Esophagus squamous epithelium (tissue), 4 donors: ENCODE measurements around the gene CAMP.

ENCODE experiments used
- POLR2A ChIP-seq, 4 donors: fragments of 450-650 bp; IDR thresholded peaks; one replicate each; pipeline ENCODE4 v1.6.1; 2017; ENCODE audit warnings: antibody characterized with exemption in 4 of 4, mild to moderate bottlenecking in 4 of 4, moderate library complexity in 3 of 4
- TF ChIP-seq, protein P1 (sequence below), 6 experiments: fragments of 450-650 bp in 4 of 6; fragments of 200-600 bp in 2 of 6; sonication (generic) in 2 of 6; IDR thresholded peaks; one replicate each; pipeline ENCODE4 v1.5.1; 2016 to 2019; ENCODE audit warnings: antibody characterized with exemption in 6 of 6, mild to moderate bottlenecking in 4 of 6, moderate library complexity in 4 of 6

DNA sequence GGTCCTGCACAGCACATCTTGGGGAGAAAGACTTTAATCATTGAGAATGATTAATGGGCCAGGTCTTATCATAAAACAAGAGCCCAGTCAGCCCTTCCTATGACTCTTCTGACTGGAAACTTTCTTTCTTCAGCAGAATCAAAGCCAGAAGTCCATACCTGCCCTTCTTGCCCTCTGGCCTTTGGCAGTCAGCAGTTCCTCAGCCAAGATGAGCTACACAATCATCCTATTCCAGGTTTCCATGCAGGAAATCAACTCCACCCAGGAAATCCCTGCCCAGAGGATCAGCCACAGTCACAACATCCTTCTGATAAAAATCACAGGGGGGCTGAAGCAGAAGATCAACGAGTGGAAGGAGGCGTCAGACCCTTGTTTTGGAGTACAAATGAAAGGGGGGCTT, 44.5 kb downstream of the CAMP start:
- TF ChIP-seq, protein P1, sequence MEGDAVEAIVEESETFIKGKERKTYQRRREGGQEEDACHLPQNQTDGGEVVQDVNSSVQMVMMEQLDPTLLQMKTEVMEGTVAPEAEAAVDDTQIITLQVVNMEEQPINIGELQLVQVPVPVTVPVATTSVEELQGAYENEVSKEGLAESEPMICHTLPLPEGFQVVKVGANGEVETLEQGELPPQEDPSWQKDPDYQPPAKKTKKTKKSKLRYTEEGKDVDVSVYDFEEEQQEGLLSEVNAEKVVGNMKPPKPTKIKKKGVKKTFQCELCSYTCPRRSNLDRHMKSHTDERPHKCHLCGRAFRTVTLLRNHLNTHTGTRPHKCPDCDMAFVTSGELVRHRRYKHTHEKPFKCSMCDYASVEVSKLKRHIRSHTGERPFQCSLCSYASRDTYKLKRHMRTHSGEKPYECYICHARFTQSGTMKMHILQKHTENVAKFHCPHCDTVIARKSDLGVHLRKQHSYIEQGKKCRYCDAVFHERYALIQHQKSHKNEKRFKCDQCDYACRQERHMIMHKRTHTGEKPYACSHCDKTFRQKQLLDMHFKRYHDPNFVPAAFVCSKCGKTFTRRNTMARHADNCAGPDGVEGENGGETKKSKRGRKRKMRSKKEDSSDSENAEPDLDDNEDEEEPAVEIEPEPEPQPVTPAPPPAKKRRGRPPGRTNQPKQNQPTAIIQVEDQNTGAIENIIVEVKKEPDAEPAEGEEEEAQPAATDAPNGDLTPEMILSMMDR (IDR thresholded peaks at IDR 0.05), result no peak
- no peak for TF ChIP-seq POLR2A (IDR thresholded peaks at IDR 0.05)
